ENCODE results near the gene YJU2. TPM values are rescaled to one million over a fixed set of nuclear protein-coding genes. Genes with fewer than 3 reads are reported as not detected.
A peak's percentile ranks its signal among the peaks of the same experiment; 100 is the strongest.

YJU2 gene
- total and polyA plus RNA-seq, 7 experiments from 2014 or later: 24.4 to 44.7 (median 31.9) TPM

DNA sequence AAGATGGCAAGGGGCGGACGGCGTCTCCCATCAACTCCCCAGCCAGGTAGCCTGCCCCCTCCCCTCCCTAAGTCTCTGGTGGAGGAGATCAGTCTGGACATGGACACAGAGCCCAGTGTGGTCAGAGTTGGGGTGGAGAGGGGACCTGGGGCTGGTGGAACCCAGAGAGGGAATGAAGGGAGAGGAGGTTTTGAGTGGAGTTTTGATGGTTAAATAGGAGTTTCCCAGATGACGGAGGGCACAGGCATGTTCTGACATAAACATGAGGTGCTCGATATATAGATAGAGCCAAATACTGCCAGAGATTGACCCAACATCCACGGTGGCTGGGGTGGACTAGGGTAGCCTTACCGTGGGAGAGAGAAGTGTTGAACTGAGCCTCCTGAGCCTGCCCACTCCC lies 71.6 kb downstream of the YJU2 start:
- Mint-ChIP-seq H3K27me3 (no peaks in the 10 kb centered on the region), H3K36me3 (peaks cover 0 to 35% (median 0%) of the 10 kb centered on the region in 5 donors), H3K4me3 (no peak overlapping the region), H3K9me3 (peaks cover 0 to 17% (median 0%) of the 10 kb centered on the region in 11 donors), H3K4me1 (peaks cover 0 to 12% (median 0%) of the 10 kb centered on the region in 7 donors), H3K27ac (peak overlapping the region in 1 of 9 donors; percentile 76)
- no peak for DNase-seq
- ChIA-PET CTCF (no interaction called here), POLR2A (no interaction called here)
- no peaks in the 10 kb centered on the region for H3K4me1 ChIP-seq (ENCODE audit: control insufficient read depth in 2 of 2, insufficient read depth in 2 of 2, low read length in 2 of 2)
- H3K9me3 ChIP-seq (ENCODE audit: control insufficient read depth in 2 of 3, low read length in 3 of 3): no peaks in the 10 kb centered on the region
- no peaks in the 10 kb centered on the region for H3K27me3 ChIP-seq (ENCODE audit: control insufficient read depth in 2 of 2, insufficient read depth in 2 of 2, low read length in 2 of 2)
- no peak for ATAC-seq
- H3K27ac ChIP-seq (ENCODE audit: low read depth, low read length): no peak overlapping the region
- H3K36me3 ChIP-seq (ENCODE audit: control insufficient read depth in 2 of 3, insufficient read depth in 3 of 3, low read length in 3 of 3): no peaks in the 10 kb centered on the region
- H3K4me3 ChIP-seq (ENCODE audit: low read length): no peak overlapping the region
- intact Hi-C loops (cut with micrococcal nuclease): no loop called here

Other genes with a start within 250 kb of the YJU2 start
- gene PIAS4, start 239.3 kb upstream of the YJU2 start, total RNA-seq: 10 to 100 TPM; 23.9 to 40.6 (median 28.8) TPM
- gene PIAS4, start 239.3 kb upstream of the YJU2 start, polyA plus RNA-seq: 1 to 10 TPM; 3.9 to 6.8 TPM
- gene ZBTB7A, start 180.2 kb upstream of the YJU2 start, total RNA-seq: 10 to 100 TPM; 47.4 to 76.0 (median 52.0) TPM
- 10 to 100 TPM; 15.3 to 45.0 TPM for gene ZBTB7A, start 180.2 kb upstream of the YJU2 start, polyA plus RNA-seq
- 100 to 1,000 TPM in 4 of 5 experiments, 10 to 100 TPM in 1; 87.4 to 162 (median 123) TPM for gene MAP2K2, start 123.0 kb upstream of the YJU2 start, total RNA-seq
- gene MAP2K2, start 123.0 kb upstream of the YJU2 start, polyA plus RNA-seq: 10 to 100 TPM; 40.5 to 93.6 TPM
- not detected for gene CREB3L3, start 93.4 kb upstream of the YJU2 start, total RNA-seq
- gene CREB3L3, start 93.4 kb upstream of the YJU2 start, polyA plus RNA-seq: not detected
- gene SIRT6, start 64.5 kb upstream of the YJU2 start, total RNA-seq: 10 to 100 TPM; 20.0 to 41.2 (median 26.0) TPM
- gene SIRT6, start 64.5 kb upstream of the YJU2 start, polyA plus RNA-seq: 1 to 10 TPM; 1.1 to 3.9 TPM
- 1 to 10 TPM in 4 of 5 experiments, under 1 TPM in 1; 0.75 to 2.8 (median 2.4) TPM for gene ANKRD24, start 64.4 kb upstream of the YJU2 start, total RNA-seq
- under 1 TPM in 1 of 2 donors, not detected in 1; 0.17 TPM for gene ANKRD24, start 64.4 kb upstream of the YJU2 start, polyA plus RNA-seq
- 1 to 10 TPM in 1 of 5 experiments, under 1 TPM in 1, not detected in 3; 0.44 to 8.8 TPM for gene EBI3, start 17.6 kb upstream of the YJU2 start, total RNA-seq
- gene EBI3, start 17.6 kb upstream of the YJU2 start, polyA plus RNA-seq: not detected
- gene SHD, start 32.2 kb downstream of the YJU2 start, total RNA-seq: 1 to 10 TPM in 1 of 5 experiments, not detected in 4; 2.3 TPM
- not detected for gene SHD, start 32.2 kb downstream of the YJU2 start, polyA plus RNA-seq
- gene TMIGD2, start 55.3 kb downstream of the YJU2 start, total RNA-seq: 10 to 100 TPM; 22.3 to 50.5 (median 40.0) TPM
- 100 to 1,000 TPM in 1 of 2 donors, 10 to 100 TPM in 1; 99.4 to 107 TPM for gene TMIGD2, start 55.3 kb downstream of the YJU2 start, polyA plus RNA-seq
- 10 to 100 TPM in 1 of 5 experiments, 1 to 10 TPM in 4; 1.8 to 18.9 (median 3.4) TPM for gene FSD1, start 57.5 kb downstream of the YJU2 start, total RNA-seq
- gene FSD1, start 57.5 kb downstream of the YJU2 start, polyA plus RNA-seq: 1 to 10 TPM in 1 of 2 donors, under 1 TPM in 1; 0.95 to 2.0 TPM
- 10 to 100 TPM in 1 of 5 experiments, 1 to 10 TPM in 4; 2.6 to 11.8 (median 4.5) TPM for gene STAP2, start 91.7 kb downstream of the YJU2 start, total RNA-seq
- gene STAP2, start 91.7 kb downstream of the YJU2 start, polyA plus RNA-seq: 1 to 10 TPM; 2.4 to 4.9 TPM
- 10 to 100 TPM in 4 of 5 experiments, 1 to 10 TPM in 1; 9.5 to 24.4 (median 20.0) TPM for gene MPND, start 96.5 kb downstream of the YJU2 start, total RNA-seq
- 1 to 10 TPM; 4.0 to 6.7 TPM for gene MPND, start 96.5 kb downstream of the YJU2 start, polyA plus RNA-seq
- gene SH3GL1, start 153.5 kb downstream of the YJU2 start, total RNA-seq: 10 to 100 TPM; 37.1 to 77.0 (median 38.6) TPM
- gene SH3GL1, start 153.5 kb downstream of the YJU2 start, polyA plus RNA-seq: 10 to 100 TPM; 11.9 to 22.8 TPM
- 10 to 100 TPM; 10.1 to 71.2 (median 14.1) TPM for gene CHAF1A, start 155.6 kb downstream of the YJU2 start, total RNA-seq
- gene CHAF1A, start 155.6 kb downstream of the YJU2 start, polyA plus RNA-seq: 1 to 10 TPM; 3.2 to 5.5 TPM
- gene UBXN6, start 210.7 kb downstream of the YJU2 start, total RNA-seq: 10 to 100 TPM; 49.2 to 68.6 (median 53.1) TPM
- 1 to 10 TPM; 5.4 to 7.9 TPM for gene UBXN6, start 210.7 kb downstream of the YJU2 start, polyA plus RNA-seq
- gene HDGFL2, start 225.2 kb downstream of the YJU2 start, total RNA-seq: 10 to 100 TPM; 25.9 to 64.6 (median 34.6) TPM
- gene HDGFL2, start 225.2 kb downstream of the YJU2 start, polyA plus RNA-seq: 10 to 100 TPM; 14.0 to 31.5 TPM